T-helper 2 cell treated with Interferon-gamma antibody and Interleukin-4, amounts not matched to agents 100 ng/mL and 5 ng/mL, for 36 hours (primary cell): ENCODE results near the gene LSM8. TPM values are rescaled to one million over a fixed set of nuclear protein-coding genes. Genes with fewer than 3 reads are reported as not detected.
"Not testable (repeated sequence)": the region's sequence is repeated elsewhere in the genome, so short reads cannot be mapped to it uniquely, and the experiment has no call there.

ENCODE experiments used
- intact Hi-C: fragments of 100-400 bp; cut with micrococcal nuclease; formaldehyde crosslinking; loops from one replicate; pipeline ENCODE4 v1.15.1; 2023
- total RNA-seq: library from RNA; stranded (reverse); gene quantifications from 2 replicates; pipeline ENCODE4 v1.2.3, GENCODE V29; 2022

LSM8 gene
- 46.4 and 53.0 TPM in 2 replicates for total RNA-seq

- intact Hi-C loops, result loop anchor here (1.0 to 5.0 kb wide), 3 partner anchors 12 to 1972 kb away; partner anchors contain the start of genes CAPZA2 and TES
Measured at GRCh38 chr7:118183786-118184564, at the start of gene LSM8. Gene LSM8 (plus strand): TSS chr7:118184164. CDS start chr7:118184224, 60 bp downstream.

DNA sequence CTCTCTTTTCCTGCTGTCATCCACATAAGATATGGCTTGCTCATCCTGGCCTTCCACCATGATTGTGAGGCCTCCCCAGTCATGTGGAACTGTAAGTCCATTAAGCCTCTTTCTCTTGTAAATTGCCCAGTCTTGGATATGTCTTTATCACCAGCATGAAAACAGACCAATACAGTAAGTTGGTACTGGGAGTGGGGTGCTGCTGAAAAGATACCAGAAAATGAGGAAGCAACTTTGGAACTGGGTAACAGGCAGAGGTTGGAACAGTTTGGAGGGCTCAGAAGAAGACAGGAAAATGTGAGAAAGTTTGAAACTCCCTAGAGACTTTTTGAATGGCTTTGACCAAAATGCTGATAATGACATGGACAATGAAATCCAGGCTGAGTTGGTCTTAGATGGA, 49.5 kb upstream of the LSM8 start:
- intact Hi-C loops, result not testable (repeated sequence)

DNA sequence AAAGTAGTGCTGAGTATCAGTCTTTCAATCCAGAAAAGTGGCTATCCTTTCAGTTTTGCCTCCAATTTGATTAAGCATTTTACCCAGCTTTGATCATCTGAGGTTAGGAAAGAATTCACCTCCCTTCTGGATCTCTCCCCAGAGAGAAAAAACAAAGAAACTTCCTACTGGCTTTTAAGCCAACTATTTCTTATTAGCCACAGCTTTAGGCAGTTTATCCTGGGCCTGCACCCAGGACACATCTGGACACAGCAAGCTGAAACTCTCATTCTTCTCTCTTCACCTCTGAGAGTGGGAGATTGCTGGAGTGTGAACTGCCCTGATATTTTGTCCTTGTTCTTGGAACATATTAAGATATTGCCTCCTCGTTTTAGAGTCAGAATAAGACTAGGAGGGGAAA, 43.5 kb upstream of the LSM8 start:
- intact Hi-C loops, result no loop called here

- intact Hi-C loops, result no loop called here
Measured at GRCh38 chr7:118142012-118142411, 42.0 kb upstream of the LSM8 start.

- intact Hi-C loops, result no loop called here
Measured at GRCh38 chr7:118148930-118149329, 35.0 kb upstream of the LSM8 start.

DNA sequence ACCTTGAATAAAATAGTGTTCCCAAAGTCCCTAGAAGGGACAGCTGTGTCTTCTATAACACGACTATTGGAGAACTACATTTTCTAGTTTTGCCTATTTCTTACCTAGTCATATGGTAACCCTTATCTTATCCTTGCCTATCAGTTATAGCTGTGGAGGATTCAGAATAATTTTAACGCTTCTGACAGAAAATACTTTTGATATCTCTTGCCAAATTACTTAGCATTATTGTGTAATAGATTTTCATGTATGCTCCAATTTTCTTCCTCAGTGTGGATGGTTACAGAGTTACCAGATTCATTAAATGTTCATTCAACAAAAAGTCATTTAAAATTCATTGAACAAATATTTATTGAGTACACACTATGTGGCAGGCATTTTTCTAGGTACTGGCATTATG, 34.6 kb upstream of the LSM8 start:
- intact Hi-C loops, result no loop called here

- intact Hi-C loops, result loop anchor here (10.0 kb wide), 1 partner anchor 747 kb away; no protein-coding TSS in a partner anchor
Measured at GRCh38 chr7:118151671-118152070, 32.3 kb upstream of the LSM8 start.

DNA sequence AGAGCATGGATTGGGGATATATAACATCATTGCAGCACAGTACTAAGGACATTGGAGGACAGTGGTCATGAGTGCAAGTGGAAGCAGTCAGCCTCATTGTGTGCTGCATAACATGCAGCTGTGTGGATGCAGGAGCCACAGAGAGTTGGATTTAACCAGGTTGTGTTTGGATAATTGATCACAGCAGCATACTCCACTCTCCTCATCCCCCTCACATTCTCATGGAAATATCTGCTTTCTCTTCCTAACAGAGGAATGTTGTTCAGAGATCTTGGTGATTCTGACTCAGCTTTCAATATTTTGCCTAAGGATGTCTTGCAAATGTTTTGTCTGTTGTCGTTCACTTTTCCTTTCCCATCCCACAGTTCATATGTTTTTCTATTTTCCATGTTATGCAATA, 31.8 kb upstream of the LSM8 start:
- intact Hi-C loops, result loop anchor here (10.0 kb wide), 1 partner anchor 747 kb away; no protein-coding TSS in a partner anchor

DNA sequence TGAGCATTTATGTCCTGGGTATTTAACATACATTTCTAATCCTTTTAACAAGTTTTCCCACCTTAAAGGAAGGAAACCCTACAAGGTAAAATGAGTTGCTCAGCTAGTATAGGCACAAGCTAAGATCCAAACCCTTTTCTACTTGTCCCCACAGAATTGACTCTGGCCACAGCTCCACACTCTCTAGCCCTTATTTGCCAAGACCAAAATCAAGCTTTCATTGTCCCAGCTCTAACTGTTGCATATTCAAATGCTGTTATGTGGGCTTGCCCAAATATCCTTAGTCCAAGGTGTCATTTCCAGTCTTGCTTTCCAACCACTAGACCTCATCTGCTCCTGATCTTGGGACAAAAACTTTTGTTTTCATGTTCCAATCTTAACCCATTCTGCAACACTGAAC, 31.3 kb upstream of the LSM8 start:
- intact Hi-C loops, result loop anchor here (10.0 kb wide), 1 partner anchor 748 kb away; no protein-coding TSS in a partner anchor

GRCh38 chr7:118153551-118154177, 30.3 kb upstream of the LSM8 start:
- intact Hi-C loops, result loop anchor here (1.0 to 10.0 kb wide), 3 partner anchors 403 to 749 kb away; no protein-coding TSS in a partner anchor

GRCh38 chr7:118158766-118159165, 25.2 kb upstream of the LSM8 start:
- intact Hi-C loops, result loop anchor here (10.0 kb wide), 1 partner anchor 754 kb away; no protein-coding TSS in a partner anchor

- intact Hi-C loops, result no loop called here
Measured at GRCh38 chr7:118169146-118169545, 14.8 kb upstream of the LSM8 start.

DNA sequence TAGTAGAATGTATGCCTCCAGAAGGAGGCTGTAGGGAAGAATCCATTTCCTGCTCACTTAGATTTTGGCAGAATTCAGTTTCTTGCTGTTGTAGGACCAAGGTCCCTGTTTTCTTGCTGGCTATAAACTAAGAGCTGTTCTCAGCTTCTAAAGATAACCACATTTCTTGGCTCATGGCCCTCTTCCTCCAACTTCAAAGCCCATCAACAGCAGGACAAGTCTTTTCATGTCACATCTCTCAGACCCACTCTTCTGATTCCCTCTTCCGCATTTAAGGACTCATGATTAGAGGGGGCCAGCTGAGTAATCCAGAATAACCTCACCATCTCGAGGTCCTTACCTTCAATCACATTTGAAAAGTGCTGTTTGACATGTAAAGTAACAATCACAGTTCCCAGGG, 8.2 kb upstream of the LSM8 start:
- intact Hi-C loops, result no loop called here

- intact Hi-C loops, result no loop called here
Measured at GRCh38 chr7:118179191-118179590, 4.8 kb upstream of the LSM8 start.

- intact Hi-C loops, result loop anchor here (5.0 kb wide), 1 partner anchor 1971 kb away; the partner anchor contains the start of gene TES
Measured at GRCh38 chr7:118182593-118183427, 1.2 kb upstream of the LSM8 start.

DNA sequence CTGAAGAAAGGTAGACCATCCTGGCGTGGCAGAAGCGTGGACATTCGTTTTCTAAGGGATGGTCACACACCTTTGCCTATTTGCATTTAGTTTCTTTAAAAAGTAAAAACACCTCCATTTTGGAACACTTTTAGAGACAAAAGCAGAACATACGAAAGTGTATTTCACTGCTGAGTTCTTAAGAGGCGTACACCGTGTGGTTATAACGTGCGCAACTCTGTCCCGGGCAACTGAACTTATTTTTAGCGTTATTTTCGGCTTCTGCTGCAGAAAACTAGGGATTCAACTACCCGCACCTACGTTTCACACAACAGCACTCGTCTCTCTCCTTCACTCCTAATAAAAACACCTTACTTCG, 557 bp upstream of the LSM8 start:
- intact Hi-C loops, result loop anchor here (5.0 kb wide), 1 partner anchor 1971 kb away; the partner anchor contains the start of gene TES

GRCh38 chr7:118184565-118184940, 589 bp downstream of the LSM8 start:
- intact Hi-C loops, result loop anchor here (1.0 to 5.0 kb wide), 3 partner anchors 12 to 1972 kb away; partner anchors contain the start of genes CAPZA2 and TES

- intact Hi-C loops, result loop anchor here (2.0 kb wide), 1 partner anchor 1323 kb away; the partner anchor contains the start of gene CAPZA2
Measured at GRCh38 chr7:118185163-118185860, 1.3 kb downstream of the LSM8 start.

DNA sequence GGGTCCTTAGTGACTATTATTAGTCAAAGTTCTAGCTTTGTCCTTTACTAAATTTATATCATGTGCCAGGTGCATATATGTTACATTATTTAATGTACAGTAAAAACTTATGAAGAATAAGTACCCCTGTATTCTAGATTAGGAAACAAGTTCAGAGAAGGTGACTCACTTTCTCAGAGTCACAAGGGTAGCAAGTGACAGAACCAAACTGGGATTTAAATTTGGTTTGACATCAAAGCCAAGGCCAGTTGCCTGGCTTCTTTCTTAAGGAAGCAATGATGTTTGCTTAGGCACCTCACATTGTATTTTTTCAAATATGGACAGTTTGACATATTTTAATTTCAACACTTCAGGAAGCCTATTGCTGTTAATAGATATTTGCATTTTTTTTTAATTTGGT, 2.5 kb downstream of the LSM8 start:
- intact Hi-C loops, result no loop called here

- intact Hi-C loops, result no loop called here
Measured at GRCh38 chr7:118194571-118194970, 10.6 kb downstream of the LSM8 start.
